IMR-90 (cell line): Measurements from ENCODE around the gene TMEM190. TPM values are rescaled to one million over a fixed set of nuclear protein-coding genes. Genes with fewer than 3 reads are reported as not detected.

Source experiments
- ATAC-seq: fragments of 200-7000 bp; cut with Tn5 transposase; 2 replicates; pipeline ENCODE4 v1.9.1; 2020; ENCODE audit warnings: low read depth, mild to moderate bottlenecking, moderate library complexity
- BruUV-seq: library from RNA; stranded (reverse); fragments of 400-500 nt; replicated peaks from 2 replicates; lab custom pipeline; 2021; lab: Mats Ljungman, UMichigan
- CTCF ChIA-PET: fragments of 300-600 bp; formaldehyde crosslinking; extraction: SDS; loops from one replicate; lab custom pipeline; 2021; ENCODE audit warnings: antibody characterized with exemption; lab: Yijun Ruan, JAX
- POLR2A ChIA-PET: fragments of 300-600 bp; sonication (Branson Sonifier 250); formaldehyde crosslinking; loops from one replicate; lab custom pipeline; 2022; ENCODE audit warnings: antibody characterized with exemption; ENCODE audit not compliant: unreplicated experiment; lab: Charles Lee
- DNase-seq: peaks from one replicate; pipeline ENCODE4 v3.0.0; 2013
- H2AFZ ChIP-seq: replicated peaks from 2 replicates; pipeline ENCODE3; 2013; ENCODE audit warnings: low read length, mild to moderate bottlenecking; ENCODE audit not compliant: poor library complexity
- H2AK5ac ChIP-seq: 2 replicates; pipeline ENCODE4 v1.6.1; 2013; ENCODE audit warnings: low read depth, low read length, inconsistent platforms
- H2AK9ac ChIP-seq: replicated peaks from 2 replicates; pipeline ENCODE3; 2013; ENCODE audit warnings: mild to moderate bottlenecking, low read depth, low read length, moderate library complexity; ENCODE audit not compliant: poor library complexity
- H2BK120ac ChIP-seq: 2 replicates; pipeline ENCODE4 v1.6.1; 2013; ENCODE audit warnings: low read depth, low read length, inconsistent platforms
- H2BK15ac ChIP-seq: 3 replicates; pipeline ENCODE4 v1.6.1; 2013; ENCODE audit warnings: low read depth, low read length, inconsistent platforms
- H2BK20ac ChIP-seq: 2 replicates; pipeline ENCODE4 v1.6.1; 2013; ENCODE audit warnings: low read depth, mild to moderate bottlenecking, inconsistent platforms, low read length, moderate library complexity
- H2BK5ac ChIP-seq: 2 replicates; pipeline ENCODE4 v1.6.1; 2013; ENCODE audit warnings: mild to moderate bottlenecking, low read depth, low read length, inconsistent platforms; ENCODE audit not compliant: poor library complexity, severe bottlenecking
- H3K14ac ChIP-seq: replicated peaks from 2 replicates; pipeline ENCODE4 v1.6.1; 2013; ENCODE audit warnings: low read depth, low read length, inconsistent platforms
- H3K18ac ChIP-seq: 2 replicates; pipeline ENCODE4 v1.6.1; 2013; ENCODE audit warnings: low read depth, low read length, control low read depth
- H3K23ac ChIP-seq: 2 replicates; pipeline ENCODE4 v1.6.1; 2013; ENCODE audit warnings: low read depth, low read length, inconsistent platforms
- H3K27ac ChIP-seq: 2 replicates; pipeline ENCODE4 v1.5.1; 2013; ENCODE audit warnings: mild to moderate bottlenecking, control low read depth, low read length; ENCODE audit not compliant: insufficient read depth
- H3K27me3 ChIP-seq: 2 replicates; pipeline ENCODE4 v1.6.1; 2013; ENCODE audit warnings: low read length; ENCODE audit not compliant: control insufficient read depth, insufficient read depth
- H3K36me3 ChIP-seq: 2 replicates; pipeline ENCODE4 v1.6.1; 2013; ENCODE audit warnings: low read length, mixed read lengths; ENCODE audit not compliant: control insufficient read depth, insufficient read depth
- H3K4ac ChIP-seq: 2 replicates; pipeline ENCODE4 v1.6.1; 2013; ENCODE audit warnings: low read depth, low read length, inconsistent platforms
- H3K4me1 ChIP-seq: 2 replicates; pipeline ENCODE4 v1.6.1; 2013; ENCODE audit warnings: low read length, mixed read lengths; ENCODE audit not compliant: control insufficient read depth, insufficient read depth
- H3K4me2 ChIP-seq: 2 replicates; pipeline ENCODE4 v1.6.1; 2013; ENCODE audit warnings: low read depth, mild to moderate bottlenecking, control low read depth, low read length, moderate library complexity
- H3K4me3 ChIP-seq: 2 replicates; pipeline ENCODE4 v1.5.1; 2013; ENCODE audit warnings: low read depth, mild to moderate bottlenecking, control low read depth, low read length, moderate library complexity; ENCODE audit not compliant: insufficient read depth
- H3K56ac ChIP-seq: 2 replicates; pipeline ENCODE4 v1.6.1; 2013; ENCODE audit warnings: low read length, inconsistent platforms; ENCODE audit not compliant: insufficient read depth; ENCODE audit errors: extremely low read depth
- H3K79me1 ChIP-seq, 2 experiments: 2 replicates each; pipeline ENCODE4 v1.6.1; 2013; ENCODE audit warnings: low read length in 2 of 2, inconsistent platforms in 1 of 2, low read depth in 1 of 2
- H3K9ac ChIP-seq: 2 replicates; pipeline ENCODE4 v1.6.1; 2013; ENCODE audit warnings: low read depth, low read length, control low read depth
- H3K9me1 ChIP-seq: 2 replicates; pipeline ENCODE4 v1.6.1; 2013; ENCODE audit warnings: low read length, inconsistent platforms; ENCODE audit not compliant: insufficient read depth
- H3K9me3 ChIP-seq: 2 replicates; pipeline ENCODE4 v1.6.1; 2013; ENCODE audit warnings: low read length; ENCODE audit not compliant: control insufficient read depth, insufficient read depth
- H4K20me1 ChIP-seq: 2 replicates; pipeline ENCODE4 v1.6.1; 2013; ENCODE audit warnings: low read length, inconsistent platforms; ENCODE audit not compliant: insufficient read depth
- H4K5ac ChIP-seq: 2 replicates; pipeline ENCODE4 v1.6.1; 2013; ENCODE audit warnings: mild to moderate bottlenecking, low read depth, low read length, control low read depth
- H4K8ac ChIP-seq, 2 experiments: 2 replicates each; pipeline ENCODE4 v1.6.1; 2013; ENCODE audit warnings: low read depth in 2 of 2, low read length in 2 of 2, control low read depth in 1 of 2, inconsistent platforms in 1 of 2
- H4K91ac ChIP-seq: 2 replicates; pipeline ENCODE4 v1.6.1; 2013; ENCODE audit warnings: low read depth, low read length, inconsistent platforms; ENCODE audit not compliant: insufficient read depth
- CEBPB ChIP-seq: IDR thresholded peaks from 2 replicates; pipeline ENCODE4 v1.6.1; 2012; ENCODE audit warnings: low read depth, low read length, improper control_type of control experiment
- CHD1 ChIP-seq: IDR thresholded peaks from 2 replicates; pipeline ENCODE4 v1.6.1; 2012; ENCODE audit warnings: low read depth, low read length, improper control_type of control experiment
- MAFK ChIP-seq: IDR thresholded peaks from 2 replicates; pipeline ENCODE4 v1.6.1; 2012; ENCODE audit warnings: low read depth, low read length, improper control_type of control experiment
- MAZ ChIP-seq: IDR thresholded peaks from 2 replicates; pipeline ENCODE4 v1.6.1; 2012; ENCODE audit warnings: low read depth, mild to moderate bottlenecking, low read length, improper control_type of control experiment, moderate library complexity, borderline replicate concordance
- NFE2L2 ChIP-seq: fragments of 150-350 bp; IDR thresholded peaks from 2 replicates; pipeline ENCODE4 v1.6.1; 2016; ENCODE audit warnings: low read depth, mild to moderate bottlenecking, low read length
- POLR2A ChIP-seq: IDR thresholded peaks from 2 replicates; pipeline ENCODE4 v1.6.1; 2012; ENCODE audit warnings: mild to moderate bottlenecking, low read depth, low read length
- RFX5 ChIP-seq: IDR thresholded peaks from 2 replicates; pipeline ENCODE4 v1.8.0; 2012; ENCODE audit warnings: low read depth, mild to moderate bottlenecking, low read length, moderate library complexity
- WGBS, 2 experiments: methylation state at CpG; one replicate each; pipeline versions ENCODE4 v1.1.5 to v1.1.7; 2013; ENCODE audit warnings: missing lambda C conversion rate in 2 of 2; ENCODE audit not compliant: insufficient read length in 1 of 2; ENCODE audit errors: extremely low coverage in 2 of 2; 5-methylcytosine and 5-hydroxymethylcytosine counted together
- dilution Hi-C: fragments of 300-500 bp; cut with HindIII; formaldehyde crosslinking; loops from one replicate; pipeline ENCODE4 v1.14.3; 2018; ENCODE audit warnings: low sequenced_read_pairs; ENCODE audit not compliant: unreplicated experiment
- in situ Hi-C: fragments of 300-500 bp; cut with MboI; formaldehyde crosslinking; loops from 3 replicates; pipeline ENCODE4 v1.14.3; 2019; ENCODE audit warnings: low sequenced_read_pairs, inconsistent platforms, mixed read lengths
- intact Hi-C: fragments of 100-400 bp; cut with micrococcal nuclease; formaldehyde crosslinking; loops from 2 replicates; pipeline ENCODE4 v1.10.0; 2022
- polyA plus RNA-seq, 3 experiments: library from polyadenylated mRNA; depleted of rRNA; stranded (reverse); fragments of >200 nt; gene quantifications; 2 replicates each; pipeline ENCODE4 v1.2.3, GENCODE V29; 2012; ENCODE audit warnings: low replicate concordance in 1 of 3
- total RNA-seq: library from RNA; depleted of rRNA; stranded (reverse); fragments of >200 nt; gene quantifications from 2 replicates; pipeline ENCODE4 v1.2.3, GENCODE V29; 2012
- TF ChIP-seq, protein P1 (sequence below): conservative IDR thresholded peaks from 2 replicates; pipeline ENCODE4 v1.5.1; 2012; ENCODE audit warnings: mild to moderate bottlenecking, low read depth, low read length, improper control_type of control experiment

Gene TMEM190
- total and polyA plus RNA-seq, 2 of the 4 experiments (the other 2 are of a cell fraction): 1.6 TPM; not detected in 1

GRCh38 chr19:55369653-55370304, 6.8 kb upstream of the TMEM190 start:
- ChIA-PET CTCF (no interaction called here), POLR2A (interaction anchor here (0.6 to 1.4 kb wide), 3 partner anchors 14 to 229 kb away, joined by 3 to 5 read pairs (median 4); partner anchors contain the start of genes TMEM238 and UBE2S)
- Histone ChIP-seq H2BK20ac (no peak overlapping the region), H3K4me2 (peak overlapping the region; percentile 80), H3K14ac (peak overlapping the region; percentile 88), H3K56ac (peak overlapping the region; percentile 65; the same call in 1 of the 2 replicates), H3K9me3 (no peaks in the 10 kb centered on the region), H2BK120ac (peak overlapping the region; percentile 42; the same call in 1 of the 2 replicates), H2AFZ (peak overlapping the region; percentile 84), H3K4me3 (peak overlapping the region; percentile 89), H3K23ac (peak overlapping the region; percentile 37; the same call in 1 of the 2 replicates), H2BK5ac (peak overlapping the region; percentile 90), H2BK15ac (no peak overlapping the region), H3K27me3 (no peaks in the 10 kb centered on the region), H3K79me1 (peaks cover 5 to 54% of the 10 kb centered on the region in 2 experiments; a peak in 3 of 4 replicates), H4K91ac (peak overlapping the region; percentile 75), H4K20me1 (peaks cover 43% of the 10 kb centered on the region), H3K4me1 (peaks cover 43% of the 10 kb centered on the region), H3K27ac (peak overlapping the region; percentile 97), H3K4ac (peak overlapping the region; percentile 94), H3K18ac (peak overlapping the region; percentile 59; the same call in 1 of the 2 replicates), H2AK9ac (peak overlapping the region; percentile 95), H4K5ac (peak overlapping the region; percentile 29), H3K9me1 (peaks cover 9% of the 10 kb centered on the region; the same call in 1 of the 2 replicates), H4K8ac (peak overlapping the region in 1 of 2 experiments; percentile 57; a peak in 3 of 4 replicates), H3K36me3 (peaks cover 26% of the 10 kb centered on the region), H3K9ac (peak overlapping the region; percentile 87), H2AK5ac (peak overlapping the region; percentile 88)
- intact Hi-C loops: no loop called here
- ATAC-seq (peak; percentile 66), DNase-seq (peak; percentile 76)
- 1% methylated on average over 24 of the region's 59 CpGs; no CpG with 5 or more reads in 1 of the 2 experiments for WGBS, 2 experiments
- TF ChIP-seq POLR2A (peak; percentile 68; the same call in 1 of the 2 replicates), RFX5 (no peak), CHD1 (peak; percentile 94), NFE2L2 (no peak), CEBPB (no peak), MAFK (no peak), MAZ (no peak)
- TF ChIP-seq, protein P1, sequence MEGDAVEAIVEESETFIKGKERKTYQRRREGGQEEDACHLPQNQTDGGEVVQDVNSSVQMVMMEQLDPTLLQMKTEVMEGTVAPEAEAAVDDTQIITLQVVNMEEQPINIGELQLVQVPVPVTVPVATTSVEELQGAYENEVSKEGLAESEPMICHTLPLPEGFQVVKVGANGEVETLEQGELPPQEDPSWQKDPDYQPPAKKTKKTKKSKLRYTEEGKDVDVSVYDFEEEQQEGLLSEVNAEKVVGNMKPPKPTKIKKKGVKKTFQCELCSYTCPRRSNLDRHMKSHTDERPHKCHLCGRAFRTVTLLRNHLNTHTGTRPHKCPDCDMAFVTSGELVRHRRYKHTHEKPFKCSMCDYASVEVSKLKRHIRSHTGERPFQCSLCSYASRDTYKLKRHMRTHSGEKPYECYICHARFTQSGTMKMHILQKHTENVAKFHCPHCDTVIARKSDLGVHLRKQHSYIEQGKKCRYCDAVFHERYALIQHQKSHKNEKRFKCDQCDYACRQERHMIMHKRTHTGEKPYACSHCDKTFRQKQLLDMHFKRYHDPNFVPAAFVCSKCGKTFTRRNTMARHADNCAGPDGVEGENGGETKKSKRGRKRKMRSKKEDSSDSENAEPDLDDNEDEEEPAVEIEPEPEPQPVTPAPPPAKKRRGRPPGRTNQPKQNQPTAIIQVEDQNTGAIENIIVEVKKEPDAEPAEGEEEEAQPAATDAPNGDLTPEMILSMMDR: no peak
- in situ Hi-C loops: no loop called here
- dilution Hi-C loops: no loop called here
- BruUV-seq: no TSS peak
